Activated CD4-positive, alpha-beta T cell treated with anti-CD3 and anti-CD28 coated beads, Interleukin-2, Interleukin-4, amounts not matched to agents 100 ng/mL and 50 ng/mL, durations not matched to agents 16 hours and 8 hours (primary cell): ENCODE results near the gene QRSL1.
"Not testable (repeated sequence)": the region's sequence is repeated elsewhere in the genome, so short reads cannot be mapped to it uniquely, and the experiment has no call there.

Experiments used
- DNase-seq: peaks from one replicate; pipeline ENCODE4 v3.0.0-alpha.2; 2020; ENCODE audit warnings: low spot score

QRSL1 gene

GRCh38 chr6:106623039-106623438 lies 6.3 kb upstream of the QRSL1 start:
- DNase-seq = no peak

GRCh38 chr6:106626485-106626884 lies 2.9 kb upstream of the QRSL1 start:
- DNase-seq = no peak

- DNase-seq = not testable (repeated sequence)
These were observed 1.6 kb upstream of the QRSL1 start for GRCh38 chr6:106627760-106628159.

DNA sequence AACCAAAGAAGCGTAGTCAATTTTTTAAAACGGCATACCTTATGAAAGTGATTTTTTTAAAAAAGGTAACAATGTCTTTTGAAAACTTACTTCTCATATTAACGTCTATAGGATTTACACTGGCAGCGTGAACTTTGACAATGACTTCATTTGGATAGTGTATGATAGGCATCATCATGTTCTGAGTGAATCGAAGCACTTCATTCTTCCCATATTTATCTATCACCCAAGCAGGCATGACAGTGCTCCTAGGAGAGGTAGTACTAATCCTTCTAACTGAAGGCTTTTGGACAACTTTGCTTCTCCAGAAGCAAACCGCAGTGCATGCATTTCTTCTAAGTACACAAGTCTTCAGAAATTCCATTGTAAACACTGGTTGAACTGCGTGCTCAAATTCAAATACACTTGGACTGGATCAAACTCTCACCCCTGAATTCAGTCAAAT lies 698 bp upstream of the QRSL1 start:
- DNase-seq = no peak

DNA sequence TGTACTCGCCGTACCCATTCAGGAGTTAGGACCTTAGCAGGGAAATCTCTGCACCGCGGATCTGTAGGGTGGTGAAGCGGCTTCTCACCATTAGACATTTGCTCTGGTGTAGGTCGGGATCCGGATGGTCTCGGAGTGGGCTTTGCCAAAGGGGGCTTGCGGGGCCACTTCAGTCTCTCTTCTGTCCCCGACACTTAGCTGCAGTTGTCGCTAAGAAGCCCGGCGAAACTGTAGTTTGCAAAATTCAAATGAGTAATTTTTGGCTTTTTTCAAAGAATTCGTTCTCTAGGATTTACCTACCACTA lies 433 bp downstream of the QRSL1 start:
- no peak for DNase-seq

DNA sequence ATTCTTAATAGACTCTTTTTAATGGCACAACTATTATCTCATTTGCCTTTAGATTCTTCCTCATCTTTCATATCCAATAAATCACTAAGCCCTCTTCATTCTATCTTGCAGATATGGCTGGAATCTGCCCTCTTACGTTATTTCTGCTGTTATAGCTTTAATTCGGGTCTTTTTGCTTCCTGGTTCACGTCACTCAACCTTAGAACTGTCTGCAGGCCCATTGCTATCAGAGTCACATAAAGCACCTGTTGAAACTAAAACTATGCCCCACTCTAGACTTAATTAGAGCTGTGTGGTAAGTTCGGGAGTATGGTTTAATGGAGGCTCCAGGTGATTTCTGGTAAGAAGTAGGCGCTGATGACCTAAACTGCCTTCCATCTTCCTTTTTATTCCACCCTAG lies 988 bp downstream of the QRSL1 start:
- no peak for DNase-seq

DNA sequence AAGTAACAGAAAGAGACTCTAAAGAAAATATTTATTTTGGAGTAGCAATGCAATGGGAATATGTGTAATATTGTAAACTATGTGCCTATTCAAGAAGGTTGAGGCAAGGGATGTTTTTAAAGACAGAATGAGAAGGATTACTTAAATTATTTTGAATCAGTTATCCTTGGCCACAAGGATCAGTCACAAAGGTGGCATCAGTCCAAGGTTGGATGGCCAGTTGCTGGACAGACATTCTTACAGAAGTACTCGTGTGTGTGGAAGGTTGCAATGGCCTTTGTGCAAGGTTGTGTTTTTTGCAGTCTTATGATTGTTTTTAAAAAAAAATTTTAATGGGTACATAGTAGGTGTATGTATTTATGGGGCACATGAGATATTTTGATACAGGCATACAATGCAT lies 2.0 kb downstream of the QRSL1 start:
- DNase-seq = no peak

GRCh38 chr6:106634565-106634964 lies 5.2 kb downstream of the QRSL1 start:
- no peak for DNase-seq

- no peak for DNase-seq
These were observed 7.8 kb downstream of the QRSL1 start for GRCh38 chr6:106637051-106637716.

- no peak for DNase-seq
These were observed 8.5 kb downstream of the QRSL1 start for GRCh38 chr6:106637717-106638341.

DNA sequence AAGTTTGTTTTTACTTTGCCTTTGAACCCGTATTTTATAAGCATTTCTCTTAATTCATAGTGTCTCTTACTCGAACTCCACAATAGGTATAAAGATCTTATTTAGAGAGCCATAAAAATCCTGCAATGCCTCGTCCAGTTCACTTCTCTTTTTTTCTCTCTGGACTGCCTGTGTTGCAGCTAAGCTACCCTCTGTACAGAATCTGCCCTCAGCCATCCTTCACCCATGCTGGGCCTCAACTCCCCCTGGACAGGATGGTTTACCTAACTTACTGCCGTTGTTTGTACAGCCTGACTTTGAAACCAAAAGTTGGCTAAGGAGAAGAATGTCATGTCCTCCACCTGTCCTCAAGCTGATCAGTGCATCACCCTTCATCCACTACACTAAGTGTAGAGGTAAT lies 10.4 kb downstream of the QRSL1 start:
- no peak for DNase-seq

DNA sequence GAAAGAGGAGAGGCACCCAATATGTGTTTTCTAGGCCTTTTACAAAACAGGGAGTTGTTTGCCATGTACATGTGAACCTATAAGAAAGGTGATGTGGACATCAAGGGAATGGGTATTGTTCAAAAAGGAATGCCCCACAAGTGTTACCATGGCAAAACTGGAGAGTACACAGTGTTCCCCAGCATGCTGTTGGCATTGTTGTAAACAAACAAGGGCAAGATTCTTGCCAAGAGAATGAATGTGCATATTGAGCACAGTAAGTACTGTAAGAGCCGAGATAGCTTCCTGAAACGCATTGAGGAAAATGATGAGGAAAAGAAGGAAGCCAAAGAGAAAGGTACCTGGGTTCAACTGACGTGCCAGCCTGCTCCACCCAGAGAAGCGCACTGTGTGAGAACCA lies 13.1 kb downstream of the QRSL1 start:
- no peak for DNase-seq

DNA sequence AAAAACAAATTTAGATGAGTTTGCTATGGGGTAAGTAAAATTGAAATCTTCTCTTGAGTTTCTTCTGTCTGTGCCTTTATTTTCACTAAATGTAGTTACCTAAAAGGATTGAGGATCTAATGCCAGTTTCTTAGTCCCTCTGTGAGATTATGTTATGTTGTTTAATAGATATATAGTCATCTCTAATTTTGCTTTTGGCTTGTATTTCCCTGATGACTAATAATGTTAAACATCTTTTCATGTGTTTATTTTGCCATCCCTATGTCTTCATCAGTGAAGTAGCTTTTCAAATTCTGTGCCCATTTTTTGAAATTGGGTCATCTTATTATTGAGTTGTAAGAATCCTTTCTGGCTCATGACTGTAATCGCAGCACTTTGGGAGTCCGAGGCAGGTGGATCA lies 13.7 kb downstream of the QRSL1 start:
- no peak for DNase-seq

DNA sequence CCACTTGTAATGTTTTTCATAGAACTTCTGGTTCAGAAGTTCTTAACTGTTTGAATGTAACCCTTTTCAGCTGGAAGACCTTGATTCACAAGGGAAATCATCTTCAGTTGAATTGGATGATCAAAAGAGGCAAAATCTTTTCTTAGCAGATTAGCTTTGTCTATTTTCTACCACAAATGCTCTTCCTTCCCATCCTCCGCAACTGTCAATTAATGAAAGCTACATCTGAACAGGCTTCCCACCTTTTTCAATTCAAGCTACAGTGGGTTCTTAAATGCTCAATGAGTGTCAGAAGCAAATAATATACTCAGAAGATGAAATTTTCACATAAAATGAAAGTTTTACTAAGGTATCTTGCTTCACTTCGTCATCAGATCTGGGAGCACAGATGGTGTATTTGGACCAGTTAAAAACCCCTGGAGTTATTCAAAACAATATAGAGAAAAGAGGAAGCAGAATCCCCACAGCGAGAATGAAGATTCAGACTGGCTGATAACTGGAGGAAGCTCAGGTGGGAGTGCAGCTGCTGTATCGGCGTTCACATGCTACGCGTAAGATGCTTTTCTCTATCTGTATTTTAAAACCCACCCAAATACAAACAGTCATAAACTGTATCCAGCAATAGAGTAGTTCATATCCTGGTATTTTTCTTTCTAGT lies 19.4 kb downstream of the QRSL1 start:
- no peak for DNase-seq

GRCh38 chr6:106658469-106658868 lies 29.1 kb downstream of the QRSL1 start:
- no peak for DNase-seq

DNA sequence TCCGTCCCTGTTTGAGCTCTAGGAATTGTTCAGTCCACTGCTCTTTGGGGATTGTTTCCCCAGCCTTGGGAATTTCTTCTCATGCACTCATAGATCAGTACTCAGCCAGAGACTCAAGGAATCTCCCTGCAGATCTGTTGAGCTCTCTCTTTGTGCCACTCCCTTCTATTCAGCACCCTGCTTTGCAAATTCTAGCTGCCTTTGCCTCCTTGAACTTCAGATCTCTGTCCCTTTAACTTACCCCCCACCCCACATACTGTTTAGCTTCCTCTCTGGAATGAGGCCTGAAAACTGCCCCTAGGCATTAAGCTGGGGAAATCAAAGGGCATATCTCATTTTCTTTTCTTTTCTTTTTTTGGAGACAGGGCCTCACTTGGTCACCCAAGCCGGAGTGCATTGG lies 30.5 kb downstream of the QRSL1 start:
- no peak for DNase-seq

GRCh38 chr6:106662458-106662857 lies 33.1 kb downstream of the QRSL1 start:
- DNase-seq = no peak

DNA sequence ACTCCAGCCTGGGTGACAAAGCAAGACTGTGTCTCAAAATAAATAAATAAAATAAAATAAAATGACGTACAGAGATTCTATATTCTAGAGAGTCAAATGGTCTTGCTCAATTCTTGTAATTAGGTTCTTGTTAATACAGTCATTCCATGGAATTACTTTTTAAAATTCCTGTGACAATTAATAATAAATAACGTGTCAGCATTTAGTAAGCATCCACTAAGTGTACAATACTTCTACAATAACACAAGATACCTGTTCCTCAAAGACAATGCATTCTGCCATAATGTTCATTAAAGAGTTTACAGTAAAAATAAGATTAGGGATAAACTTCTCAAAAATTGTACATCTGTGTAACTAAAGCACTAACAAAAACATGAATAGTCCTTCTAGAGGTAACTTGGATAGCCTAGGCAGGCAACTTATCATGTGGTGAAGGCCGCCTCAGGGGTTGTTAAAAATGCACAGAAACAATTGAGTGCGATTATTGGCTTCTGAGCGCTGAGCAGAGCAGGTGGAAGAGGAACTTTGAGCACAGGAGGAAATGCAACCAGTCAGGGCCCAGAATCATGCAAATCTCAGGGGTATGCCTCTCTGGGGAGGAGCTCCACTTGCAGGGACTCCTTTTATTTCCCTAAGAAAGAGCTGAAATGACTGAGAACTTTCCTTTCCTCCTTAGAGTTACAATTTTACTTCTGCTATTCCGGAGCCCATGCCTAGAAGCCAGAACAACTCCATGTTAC lies 37.1 kb downstream of the QRSL1 start:
- DNase-seq = no peak

DNA sequence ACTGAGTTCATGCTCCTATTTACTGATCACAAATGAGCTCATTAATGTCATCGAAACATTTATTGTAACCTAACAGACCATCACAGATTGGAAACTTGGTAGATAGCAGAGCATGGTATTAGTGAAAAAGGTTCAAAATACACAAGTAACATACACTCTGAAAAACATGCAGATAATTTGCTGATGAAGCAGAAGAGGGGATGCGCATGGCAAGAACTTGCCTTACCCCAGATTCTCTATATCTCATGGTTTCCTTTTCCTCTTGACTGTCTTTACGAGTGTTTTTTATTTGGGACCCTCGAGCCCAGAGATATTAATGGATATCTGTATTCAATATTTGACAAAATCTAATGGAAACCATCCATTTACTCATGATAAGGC lies 37.6 kb downstream of the QRSL1 start:
- DNase-seq = no peak

DNA sequence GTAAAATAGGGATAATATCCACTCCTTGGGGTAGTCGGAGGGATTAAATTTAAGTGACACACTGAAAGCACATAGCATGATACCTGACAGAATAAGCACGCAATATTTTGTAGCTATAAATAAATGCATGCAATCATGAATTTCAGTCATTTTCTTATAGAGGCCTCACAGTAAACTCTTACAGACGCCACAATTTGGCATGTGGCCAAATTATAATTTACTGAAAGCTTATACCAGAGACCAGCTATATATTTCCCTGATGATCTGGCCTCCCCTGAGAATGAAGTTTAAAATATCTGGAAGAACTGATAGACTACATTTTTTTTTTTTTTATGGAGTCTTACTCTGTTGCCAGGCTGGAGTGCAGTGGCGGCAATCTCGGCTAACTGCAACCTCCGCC lies 40.9 kb downstream of the QRSL1 start:
- DNase-seq = no peak

DNA sequence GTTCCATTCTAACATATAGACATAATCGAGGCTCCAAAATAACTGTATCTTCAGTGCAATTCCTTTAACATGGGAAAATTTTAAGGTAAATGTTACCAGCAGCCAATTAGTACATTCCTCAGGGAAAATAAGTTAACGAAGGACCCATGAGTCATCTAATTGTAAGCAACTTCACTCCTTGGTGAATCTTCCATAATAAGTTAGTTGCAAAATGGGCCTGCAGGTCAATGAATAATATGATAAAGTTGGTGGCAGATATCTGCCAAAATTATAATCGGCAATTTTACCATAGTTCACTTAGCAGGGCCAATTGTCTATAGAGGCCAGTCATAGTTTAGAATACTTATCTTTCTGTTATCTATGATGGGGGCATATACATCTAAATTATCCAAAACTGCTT lies 42.3 kb downstream of the QRSL1 start:
- no peak for DNase-seq

GRCh38 chr6:106674541-106675229 lies 45.3 kb downstream of the QRSL1 start:
- no peak for DNase-seq

DNA sequence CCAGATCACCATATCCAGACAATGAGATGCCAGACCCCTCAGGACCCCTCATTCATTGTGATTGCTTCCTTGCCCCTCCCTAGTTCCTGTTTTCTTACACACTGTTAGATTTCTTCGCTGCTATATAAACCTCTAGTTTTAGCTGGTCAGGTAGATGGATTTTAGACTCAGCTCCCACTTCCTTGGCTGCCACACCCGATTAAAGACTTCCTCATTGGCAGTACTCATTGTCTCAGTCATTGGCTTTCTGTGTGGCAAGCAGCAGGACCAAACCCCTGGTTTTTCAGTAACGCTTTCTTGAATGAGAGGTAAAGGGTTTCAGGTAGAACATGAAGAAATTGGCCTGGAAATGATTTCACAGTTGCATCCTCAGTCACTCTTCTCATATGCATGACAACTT lies 47.9 kb downstream of the QRSL1 start:
- DNase-seq = no peak
